H7 (cell line): ENCODE results near the gene TAX1BP3. TPM values are rescaled to one million over a fixed set of nuclear protein-coding genes. Genes with fewer than 3 reads are reported as not detected.

Experiments used
- DNase-seq: peaks from one replicate; pipeline ENCODE4 v3.0.0; 2012
- H3K27me3 ChIP-seq: 2 replicates; pipeline ENCODE4 v1.6.0; 2011; ENCODE audit warnings: mild to moderate bottlenecking, low read length; ENCODE audit not compliant: control insufficient read depth, insufficient read depth
- H3K36me3 ChIP-seq: replicated peaks from 2 replicates; pipeline ENCODE4 v1.5.1; 2011; ENCODE audit warnings: low read length; ENCODE audit not compliant: control insufficient read depth, insufficient read depth
- H3K4me3 ChIP-seq: 2 replicates; pipeline ENCODE4 v1.5.1; 2011; ENCODE audit warnings: low read depth, mild to moderate bottlenecking, control low read depth, low read length, moderate library complexity; ENCODE audit not compliant: insufficient read depth
- total RNA-seq: library from RNA; depleted of rRNA; stranded (reverse); fragments of >200 nt; shearing (Covaris generic); gene quantifications from 2 replicates; pipeline ENCODE4 v1.2.3, GENCODE V29; 2014

Gene TAX1BP3
- total RNA-seq, 1 experiment from 2014 or later, result 122 TPM

- DNase-seq, result peak; percentile 67
- peaks cover 1% of the 10 kb centered on the region; the same call in 1 of the 2 replicates for H3K36me3 ChIP-seq
- no peaks in the 10 kb centered on the region for H3K27me3 ChIP-seq
- no peak overlapping the region for H3K4me3 ChIP-seq
Measured at GRCh38 chr17:3657874-3658783, 10.2 kb downstream of the TAX1BP3 start.

DNA sequence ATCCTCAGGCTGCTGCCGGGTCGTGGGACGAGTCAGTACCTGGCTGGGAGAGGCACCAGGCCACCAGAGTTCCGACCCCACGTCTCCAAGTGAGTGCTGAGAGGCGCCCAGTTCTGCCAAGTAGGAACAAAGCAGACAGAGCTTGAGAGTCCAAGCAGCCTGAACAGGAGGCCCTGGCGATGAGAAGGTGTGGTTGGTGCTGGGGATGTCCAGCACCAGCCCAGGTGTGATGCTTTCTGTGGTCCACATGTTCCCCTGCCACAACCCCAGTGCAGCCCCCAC lies 10.8 kb downstream of the TAX1BP3 start:
- H3K27me3 ChIP-seq, result no peaks in the 10 kb centered on the region
- H3K36me3 ChIP-seq, result no peaks in the 10 kb centered on the region; the same call in 1 of the 2 replicates
- no peak overlapping the region for H3K4me3 ChIP-seq
- DNase-seq, result no peak

DNA sequence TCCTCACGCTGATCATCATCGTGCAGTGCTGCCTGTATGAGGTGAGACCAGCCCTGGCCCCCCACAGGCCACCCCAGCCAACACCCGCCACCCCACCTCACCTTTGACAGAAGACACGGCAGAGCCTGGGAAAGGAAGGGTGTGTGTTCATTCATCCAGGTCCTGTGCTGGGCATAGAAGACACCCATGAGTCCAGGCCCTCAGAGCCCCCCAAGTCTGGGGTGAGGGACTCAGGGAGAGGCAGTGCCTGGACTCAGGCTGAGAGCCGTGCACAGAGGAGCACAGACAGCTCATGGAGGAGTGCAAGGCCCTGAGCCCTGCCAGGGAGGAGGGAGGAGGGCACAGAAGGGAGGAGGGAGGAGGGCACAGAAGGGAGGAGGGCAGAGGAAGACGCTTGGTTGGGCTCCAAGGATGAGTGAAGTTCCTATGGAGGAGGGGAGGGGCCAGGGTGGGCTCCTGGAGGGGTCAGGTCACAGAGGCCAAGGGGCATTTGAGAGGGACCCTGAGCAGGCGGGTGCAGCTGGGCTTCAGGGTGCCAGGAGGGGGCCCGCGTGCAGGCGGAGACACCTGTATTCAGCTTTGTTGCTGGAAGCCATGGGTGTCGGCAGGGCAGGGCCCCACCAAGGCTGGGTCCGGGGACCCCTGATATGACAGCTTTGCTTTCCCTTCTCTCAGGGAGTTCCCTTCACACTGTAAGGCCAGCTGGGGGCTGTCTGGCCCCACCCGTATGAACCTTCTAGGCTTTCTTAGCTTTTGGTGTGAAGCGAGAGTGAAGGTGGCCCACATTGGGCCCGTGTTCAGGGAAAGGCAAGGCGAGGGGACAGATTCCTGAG lies 11.4 kb downstream of the TAX1BP3 start:
- H3K36me3 ChIP-seq, result no peaks in the 10 kb centered on the region; the same call in 1 of the 2 replicates
- no peaks in the 10 kb centered on the region for H3K27me3 ChIP-seq
- DNase-seq, result peak; percentile 58
- no peak overlapping the region for H3K4me3 ChIP-seq

- no peak for DNase-seq
- no peaks in the 10 kb centered on the region for H3K36me3 ChIP-seq
- H3K4me3 ChIP-seq, result no peak overlapping the region
Measured at GRCh38 chr17:3656353-3656752, 12.0 kb downstream of the TAX1BP3 start.

GRCh38 chr17:3655766-3656165 lies 12.6 kb downstream of the TAX1BP3 start:
- no peaks in the 10 kb centered on the region for H3K36me3 ChIP-seq
- H3K27me3 ChIP-seq, result no peaks in the 10 kb centered on the region
- DNase-seq, result no peak
- H3K4me3 ChIP-seq, result no peak overlapping the region

More at GRCh38 chr17:3656353-3656752, 12.0 kb downstream of the TAX1BP3 start:
- no peaks in the 10 kb centered on the region for H3K27me3 ChIP-seq

DNA sequence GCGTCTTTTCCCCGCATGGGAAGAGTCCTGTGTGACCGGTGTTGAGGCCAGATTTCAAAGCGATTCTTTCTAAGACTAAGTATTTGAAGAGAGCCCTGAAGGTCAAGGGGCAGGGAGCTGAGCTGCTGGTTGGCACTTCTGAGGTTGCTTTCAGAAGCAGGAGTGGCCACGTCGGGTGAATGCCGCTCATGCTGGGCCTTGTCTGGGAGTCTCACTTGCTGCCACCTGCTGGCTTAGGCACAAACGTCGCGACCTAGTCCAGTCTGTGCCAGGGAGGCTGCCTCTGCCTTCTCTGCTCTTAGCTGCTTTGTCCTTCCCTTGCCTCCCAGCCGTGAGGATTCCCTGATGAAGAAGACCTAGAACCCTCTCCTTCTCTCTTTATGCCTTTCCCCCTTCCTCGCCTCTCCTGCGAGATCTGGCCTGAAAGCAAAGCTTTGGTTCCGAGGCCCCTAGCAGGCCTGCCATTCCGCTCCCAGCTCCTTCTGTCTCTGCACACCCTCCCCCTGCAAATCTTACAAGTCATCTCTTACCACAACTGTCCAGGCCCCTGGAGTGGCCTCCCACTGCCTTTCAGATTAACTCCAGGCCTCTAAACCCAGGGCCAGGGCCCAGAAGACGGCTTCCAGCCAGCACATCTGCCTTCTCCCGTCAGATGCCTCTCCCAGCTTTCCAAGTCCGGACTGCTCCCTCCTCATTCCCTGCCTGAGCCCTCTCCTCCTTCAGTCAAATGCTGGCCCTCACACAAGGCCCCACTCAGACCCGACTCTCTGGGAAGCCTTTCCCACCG lies 20.4 kb downstream of the TAX1BP3 start:
- H3K36me3 ChIP-seq, result peaks cover 5% of the 10 kb centered on the region
- no peak overlapping the region for H3K4me3 ChIP-seq
- H3K27me3 ChIP-seq, result no peaks in the 10 kb centered on the region
- peak; percentile 81 for DNase-seq

DNA sequence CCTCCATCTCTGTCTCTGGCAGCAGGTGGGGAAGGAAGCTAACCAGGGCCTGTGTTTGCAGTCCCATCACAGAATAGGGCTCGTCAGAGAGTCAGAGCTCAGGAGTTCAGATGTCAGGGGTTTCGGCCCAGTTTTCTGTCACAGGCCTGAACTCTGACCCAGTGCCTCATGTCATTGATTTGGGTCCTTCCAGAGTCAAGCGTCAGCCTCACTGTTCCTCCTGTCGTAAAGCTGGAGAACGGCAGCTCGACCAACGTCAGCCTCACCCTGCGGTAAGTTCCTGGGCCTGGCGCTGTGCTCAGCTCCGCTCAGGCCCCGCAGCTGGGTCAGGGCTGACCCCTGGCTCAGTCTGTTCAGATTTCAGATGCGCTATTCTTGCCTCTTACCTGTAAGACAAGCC lies 21.1 kb downstream of the TAX1BP3 start:
- DNase-seq, result no peak
- Histone ChIP-seq H3K36me3 (peaks cover 5% of the 10 kb centered on the region), H3K27me3 (no peaks in the 10 kb centered on the region), H3K4me3 (no peak overlapping the region)

- no peak overlapping the region for H3K4me3 ChIP-seq
- DNase-seq, result no peak
- peaks cover 5% of the 10 kb centered on the region for H3K36me3 ChIP-seq
- H3K27me3 ChIP-seq, result no peaks in the 10 kb centered on the region
Measured at GRCh38 chr17:3645310-3645709, 23.1 kb downstream of the TAX1BP3 start.

DNA sequence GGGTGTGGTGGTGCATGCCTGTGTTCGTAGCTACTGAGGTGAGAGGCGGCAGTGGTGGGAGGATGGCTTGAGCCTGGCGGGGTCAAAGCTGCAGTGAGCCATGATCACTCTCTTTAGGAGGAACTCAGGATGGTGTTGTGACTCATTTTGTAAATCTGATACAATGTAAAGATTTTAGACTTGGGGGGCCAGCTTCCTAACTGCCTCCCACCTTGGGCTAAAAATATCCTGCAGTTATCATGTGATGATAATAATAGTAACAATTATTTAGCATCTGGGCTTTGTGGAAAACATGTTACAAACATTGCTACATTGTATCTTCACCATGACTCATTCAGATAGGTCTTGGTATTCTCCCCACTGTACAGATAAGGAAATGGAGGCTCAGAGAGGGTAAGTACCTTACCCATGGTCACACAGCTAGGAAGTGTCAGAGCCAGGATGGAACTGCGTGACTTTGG lies 24.5 kb downstream of the TAX1BP3 start:
- no peak for DNase-seq
- Histone ChIP-seq H3K27me3 (no peaks in the 10 kb centered on the region), H3K4me3 (no peak overlapping the region), H3K36me3 (peaks cover 5% of the 10 kb centered on the region)

GRCh38 chr17:3641717-3642486 lies 26.5 kb downstream of the TAX1BP3 start:
- peaks cover 2% of the 10 kb centered on the region; the same call in 1 of the 2 replicates for H3K36me3 ChIP-seq
- DNase-seq, result no peak
- no peaks in the 10 kb centered on the region for H3K27me3 ChIP-seq
- no peak overlapping the region for H3K4me3 ChIP-seq

GRCh38 chr17:3641014-3641413 lies 27.4 kb downstream of the TAX1BP3 start:
- Histone ChIP-seq H3K4me3 (no peak overlapping the region), H3K27me3 (no peaks in the 10 kb centered on the region), H3K36me3 (peaks cover 2% of the 10 kb centered on the region; the same call in 1 of the 2 replicates)
- no peak for DNase-seq

DNA sequence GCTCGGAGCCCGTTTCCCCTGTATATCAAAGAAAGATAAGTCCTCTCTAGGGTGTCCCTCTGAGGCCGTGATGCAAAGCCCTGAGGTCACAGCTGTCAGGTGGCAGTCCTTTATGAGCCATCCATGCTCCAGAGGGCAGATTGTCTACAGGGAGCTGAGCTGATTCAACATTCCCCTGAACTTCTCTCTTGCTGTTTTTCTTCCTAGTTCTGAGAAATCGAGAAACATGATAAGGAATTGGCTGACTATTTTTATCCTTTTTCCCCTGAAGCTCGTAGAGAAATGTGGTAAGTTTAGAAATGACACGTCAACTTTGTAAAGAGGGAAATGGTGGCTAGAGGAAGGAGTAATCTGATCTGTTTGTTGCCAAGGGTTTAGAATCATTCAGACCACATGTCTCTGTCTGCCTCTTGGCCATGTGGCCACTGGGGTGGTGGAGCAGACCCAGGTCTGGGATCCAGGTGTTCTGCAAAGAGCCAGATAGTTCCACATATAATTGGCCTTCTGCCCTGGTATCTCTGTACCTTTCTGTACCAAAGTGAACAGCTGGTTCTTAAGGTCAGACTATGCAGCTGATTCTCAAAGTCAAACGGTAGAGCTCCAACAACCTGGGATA lies 28.3 kb downstream of the TAX1BP3 start:
- Histone ChIP-seq H3K36me3 (no peaks in the 10 kb centered on the region; the same call in 1 of the 2 replicates), H3K27me3 (no peaks in the 10 kb centered on the region), H3K4me3 (no peak overlapping the region)
- no peak for DNase-seq

DNA sequence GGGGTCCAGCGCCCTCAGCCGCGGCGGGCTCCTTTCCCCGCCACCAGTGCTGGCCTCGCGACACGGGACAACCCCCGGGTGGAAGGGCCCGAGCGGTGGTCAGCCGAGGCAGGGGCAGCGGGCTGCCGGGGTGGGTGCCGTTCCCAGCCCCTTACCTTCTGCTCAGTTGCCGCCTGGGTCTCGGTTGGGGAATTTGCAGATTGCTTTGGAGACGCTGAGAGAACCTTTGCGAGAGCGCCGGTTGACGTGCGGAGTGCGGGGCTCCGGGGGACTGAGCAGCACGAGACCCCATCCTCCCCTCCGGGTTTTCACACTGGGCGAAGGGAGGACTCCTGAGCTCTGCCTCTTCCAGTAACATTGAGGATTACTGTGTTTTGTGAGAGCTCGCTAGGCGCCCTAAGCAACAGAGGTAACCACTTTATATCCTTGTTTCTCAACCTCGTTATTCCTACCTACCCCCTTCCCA lies 31.4 kb downstream of the TAX1BP3 start:
- DNase-seq, result peak; percentile 83
- Histone ChIP-seq H3K4me3 (peak overlapping the region; percentile 82), H3K27me3 (no peaks in the 10 kb centered on the region), H3K36me3 (no peaks in the 10 kb centered on the region; the same call in 1 of the 2 replicates)
